Right lobe of liver (tissue), 4 donors: ENCODE measurements around the gene CLPSL2.

Experiments
- POLR2A ChIP-seq: fragments of 450-650 bp; IDR thresholded peaks from one replicate; pipeline ENCODE4 v1.6.1; 2017; ENCODE audit warnings: antibody characterized with exemption, mild to moderate bottlenecking
- TF ChIP-seq, protein P1 (sequence below), 4 donors: fragments of 200-600 bp in 3 of 4; fragments of 450-650 bp in 1 of 4; IDR thresholded peaks; one replicate each; pipeline versions ENCODE4 v1.5.1 to v1.8.0; 2016 to 2022; ENCODE audit warnings: antibody characterized with exemption in 4 of 4, mild to moderate bottlenecking in 2 of 4
- donor health status: DM: no; HTN: no; CAD: no.
- donor health status: DM: no; HTN: no; CAD: no.
- donor health status: DM: no; HTN: yes; CAD: no.

DNA sequence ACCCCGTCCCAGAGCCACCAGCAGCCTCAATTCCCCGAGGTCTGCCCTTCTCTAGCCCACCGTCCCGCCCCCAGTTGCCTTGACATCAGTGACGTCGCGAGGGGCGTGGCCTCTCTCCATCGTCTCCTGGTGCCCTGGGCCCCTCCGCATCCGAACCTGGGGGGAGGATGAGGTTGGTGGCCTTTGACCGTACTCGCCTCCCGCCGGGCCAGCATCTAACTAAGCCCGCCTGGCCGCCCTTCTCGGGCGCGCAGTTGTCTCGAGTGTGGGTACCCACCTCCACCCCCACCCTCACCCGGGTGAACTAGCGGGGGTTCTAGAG is 45.0 kb upstream of the CLPSL2 start:
- TF ChIP-seq, protein P1, sequence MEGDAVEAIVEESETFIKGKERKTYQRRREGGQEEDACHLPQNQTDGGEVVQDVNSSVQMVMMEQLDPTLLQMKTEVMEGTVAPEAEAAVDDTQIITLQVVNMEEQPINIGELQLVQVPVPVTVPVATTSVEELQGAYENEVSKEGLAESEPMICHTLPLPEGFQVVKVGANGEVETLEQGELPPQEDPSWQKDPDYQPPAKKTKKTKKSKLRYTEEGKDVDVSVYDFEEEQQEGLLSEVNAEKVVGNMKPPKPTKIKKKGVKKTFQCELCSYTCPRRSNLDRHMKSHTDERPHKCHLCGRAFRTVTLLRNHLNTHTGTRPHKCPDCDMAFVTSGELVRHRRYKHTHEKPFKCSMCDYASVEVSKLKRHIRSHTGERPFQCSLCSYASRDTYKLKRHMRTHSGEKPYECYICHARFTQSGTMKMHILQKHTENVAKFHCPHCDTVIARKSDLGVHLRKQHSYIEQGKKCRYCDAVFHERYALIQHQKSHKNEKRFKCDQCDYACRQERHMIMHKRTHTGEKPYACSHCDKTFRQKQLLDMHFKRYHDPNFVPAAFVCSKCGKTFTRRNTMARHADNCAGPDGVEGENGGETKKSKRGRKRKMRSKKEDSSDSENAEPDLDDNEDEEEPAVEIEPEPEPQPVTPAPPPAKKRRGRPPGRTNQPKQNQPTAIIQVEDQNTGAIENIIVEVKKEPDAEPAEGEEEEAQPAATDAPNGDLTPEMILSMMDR (IDR thresholded peaks at IDR 0.05): no peak
- TF ChIP-seq POLR2A: peak; percentile 83
